GM19043 (cell line): ENCODE results near the gene CAMK2D.

Experiments
- ATAC-seq: cut with Tn5 transposase; IDR thresholded peaks from one replicate; pipeline ENCODE4 v1.9.1; 2021; ENCODE audit warnings: low read depth; ENCODE audit not compliant: unreplicated experiment

Gene CAMK2D

GRCh38 chr4:113539408-113539807, 222.1 kb downstream of the CAMK2D start:
- peak; percentile 43 for ATAC-seq

GRCh38 chr4:113537628-113538027, 223.9 kb downstream of the CAMK2D start:
- ATAC-seq, result no peak

GRCh38 chr4:113537203-113537602, 224.3 kb downstream of the CAMK2D start:
- no peak for ATAC-seq

GRCh38 chr4:113534711-113535110, 226.8 kb downstream of the CAMK2D start:
- no peak for ATAC-seq

- no peak for ATAC-seq
Observed at GRCh38 chr4:113531572-113531971, 230.0 kb downstream of the CAMK2D start.

- ATAC-seq, result no peak
Observed at GRCh38 chr4:113528395-113528794, 233.1 kb downstream of the CAMK2D start.

GRCh38 chr4:113525521-113525920, 236.0 kb downstream of the CAMK2D start:
- ATAC-seq, result no peak

- ATAC-seq, result peak; percentile 30
Observed at GRCh38 chr4:113524505-113525186, 236.9 kb downstream of the CAMK2D start.

GRCh38 chr4:113524096-113524495, 237.4 kb downstream of the CAMK2D start:
- ATAC-seq, result peak; percentile 90

- ATAC-seq, result no peak
Observed at GRCh38 chr4:113522433-113522832, 239.1 kb downstream of the CAMK2D start.

GRCh38 chr4:113513382-113513781, 248.2 kb downstream of the CAMK2D start:
- no peak for ATAC-seq

- ATAC-seq, result no peak
Observed at GRCh38 chr4:113512880-113513279, 248.7 kb downstream of the CAMK2D start.

GRCh38 chr4:113511944-113512343, 249.6 kb downstream of the CAMK2D start:
- ATAC-seq, result no peak

GRCh38 chr4:113509851-113510250, 251.7 kb downstream of the CAMK2D start:
- ATAC-seq, result no peak

- ATAC-seq, result no peak
Observed at GRCh38 chr4:113505044-113505443, 256.5 kb downstream of the CAMK2D start.

GRCh38 chr4:113504422-113504821, 257.1 kb downstream of the CAMK2D start:
- ATAC-seq, result no peak

- ATAC-seq, result no peak
Observed at GRCh38 chr4:113503691-113504090, 257.8 kb downstream of the CAMK2D start.

- no peak for ATAC-seq
Observed at GRCh38 chr4:113502906-113503305, 258.6 kb downstream of the CAMK2D start.

- no peak for ATAC-seq
Observed at GRCh38 chr4:113502476-113502875, 259.1 kb downstream of the CAMK2D start.

GRCh38 chr4:113500424-113500823, 261.1 kb downstream of the CAMK2D start:
- no peak for ATAC-seq

GRCh38 chr4:113499696-113500095, 261.8 kb downstream of the CAMK2D start:
- no peak for ATAC-seq

- no peak for ATAC-seq
Observed at GRCh38 chr4:113499166-113499565, 262.4 kb downstream of the CAMK2D start.
